H1 (cell line): ENCODE measurements around the gene TDRD12. TPM values are rescaled to one million over a fixed set of nuclear protein-coding genes. Genes with fewer than 3 reads are reported as not detected.

Source experiments
- CTCF ChIA-PET: fragments of 300-600 bp; sonication (Branson Sonifier 250); formaldehyde crosslinking; loops from one replicate; lab custom pipeline; 2021; ENCODE audit not compliant: partially characterized antibody; lab: Charles Lee
- POLR2A ChIA-PET: fragments of 300-600 bp; sonication (Branson Sonifier 250); formaldehyde crosslinking; loops from one replicate; lab custom pipeline; 2021; ENCODE audit warnings: inconsistent platforms; ENCODE audit not compliant: partially characterized antibody; lab: Charles Lee
- DNase-seq, 2 experiments: peaks; one replicate each; pipeline versions ENCODE4 v3.0.0 to v3.0.0-alpha.2; 2010 to 2022; ENCODE audit warnings: low spot score in 2 of 2, low read depth in 1 of 2, mixed read lengths in 1 of 2
- FAIRE-seq: peaks from 2 replicates; lab custom pipeline; 2011; peaks lifted over from hg19 to GRCh38; lab: Jason Lieb, UNC
- H2AFZ ChIP-seq: 2 replicates; pipeline ENCODE4 v1.8.1; 2012; ENCODE audit warnings: low read length, inconsistent platforms
- H2AK5ac ChIP-seq: 2 replicates; pipeline ENCODE4 v1.6.1; 2013; ENCODE audit warnings: low read depth, low read length
- H2BK120ac ChIP-seq: replicated peaks from 2 replicates; pipeline ENCODE3; 2013; ENCODE audit warnings: low read depth, low read length, inconsistent platforms
- H2BK12ac ChIP-seq: 2 replicates; pipeline ENCODE4 v1.6.1; 2013; ENCODE audit warnings: low read depth, low read length
- H2BK15ac ChIP-seq: 2 replicates; pipeline ENCODE4 v1.6.1; 2013; ENCODE audit warnings: low read length
- H2BK20ac ChIP-seq: 2 replicates; pipeline ENCODE4 v1.6.1; 2013; ENCODE audit warnings: low read length
- H2BK5ac ChIP-seq: 2 replicates; pipeline ENCODE4 v1.6.1; 2013; ENCODE audit warnings: low read depth, low read length
- H3K14ac ChIP-seq: 2 replicates; pipeline ENCODE4 v1.6.1; 2013; ENCODE audit warnings: inconsistent platforms; ENCODE audit not compliant: insufficient read length
- H3K18ac ChIP-seq: 2 replicates; pipeline ENCODE4 v1.6.1; 2013; ENCODE audit warnings: low read length; ENCODE audit errors: extremely low read depth
- H3K23ac ChIP-seq: 2 replicates; pipeline ENCODE4 v1.6.1; 2013; ENCODE audit warnings: inconsistent platforms; ENCODE audit not compliant: insufficient read length
- H3K23me2 ChIP-seq: 2 replicates; pipeline ENCODE4 v1.6.1; 2013; ENCODE audit warnings: low read depth, low read length
- H3K27ac ChIP-seq: 2 replicates; pipeline ENCODE4 v1.6.1; 2011; ENCODE audit warnings: low read depth, low read length, inconsistent platforms
- H3K27me3 ChIP-seq, 4 experiments: replicated peaks in 1 of 4; 1 replicate in 1 of 4; 2 replicates in 3 of 4; pipeline versions ENCODE4 v1.6.1 to v1.8.1; 2011 to 2013; ENCODE audit warnings: low read length in 3 of 4, mild to moderate bottlenecking in 3 of 4, inconsistent platforms in 2 of 4, mixed read lengths in 2 of 4, moderate library complexity in 1 of 4; ENCODE audit not compliant: control insufficient read depth in 3 of 4, insufficient read depth in 3 of 4; ENCODE audit errors: extremely low read depth in 1 of 4
- H3K36me3 ChIP-seq, 4 experiments: 2 replicates each; pipeline versions ENCODE4 v1.6.1 to v1.8.1; 2011 to 2013; ENCODE audit warnings: mild to moderate bottlenecking in 4 of 4, low read length in 3 of 4, moderate library complexity in 2 of 4, control low read depth in 1 of 4, inconsistent platforms in 1 of 4; ENCODE audit not compliant: insufficient read depth in 4 of 4, control insufficient read depth in 2 of 4
- H3K4ac ChIP-seq: replicated peaks from 2 replicates; pipeline ENCODE3; 2013; ENCODE audit warnings: low read length, low read depth, mixed read lengths, inconsistent platforms; ENCODE audit not compliant: insufficient read length
- H3K4me1 ChIP-seq, 4 experiments: replicated peaks in 1 of 4; 1 replicate in 1 of 4; 2 replicates in 3 of 4; pipeline versions ENCODE4 v1.6.1 to v1.8.1; 2011 to 2013; ENCODE audit warnings: low read length in 3 of 4, inconsistent platforms in 2 of 4, mixed read lengths in 1 of 4; ENCODE audit not compliant: insufficient read depth in 4 of 4, control insufficient read depth in 3 of 4
- H3K4me2 ChIP-seq, 2 experiments: 2 replicates each; pipeline versions ENCODE4 v1.6.1 to v1.8.1; 2011 to 2013; ENCODE audit warnings: low read depth in 2 of 2, low read length in 2 of 2, control low read depth in 1 of 2, inconsistent platforms in 1 of 2, mild to moderate bottlenecking in 1 of 2; ENCODE audit not compliant: insufficient read depth in 1 of 2
- H3K4me3 ChIP-seq, 4 experiments: fragments of 200-600, 300-600 bp in 1 of 4; sonication (generic), shearing (Covaris generic), sonication (Bioruptor Twin) in 1 of 4; 2 replicates each; pipeline versions ENCODE4 v1.5.1 to v1.8.1; 2011 to 2016; ENCODE audit warnings: low read length in 4 of 4, low read depth in 3 of 4, control low read depth in 2 of 4, inconsistent platforms in 2 of 4, mild to moderate bottlenecking in 2 of 4, mixed read lengths in 1 of 4, moderate library complexity in 1 of 4; ENCODE audit not compliant: insufficient read depth in 2 of 4; ENCODE audit errors: extremely low read depth in 1 of 4
- H3K56ac ChIP-seq: replicated peaks from 2 replicates; pipeline ENCODE3; 2013; ENCODE audit warnings: low read depth, mild to moderate bottlenecking, mixed read lengths, low read length, inconsistent platforms; ENCODE audit not compliant: insufficient read length
- H3K79me1 ChIP-seq: 2 replicates; pipeline ENCODE4 v1.6.1; 2013; ENCODE audit warnings: low read depth, low read length, control low read depth
- H3K79me2 ChIP-seq, 2 experiments: 2 replicates each; pipeline versions ENCODE4 v1.6.1 to v1.8.1; 2012 to 2013; ENCODE audit warnings: low read length in 2 of 2, mild to moderate bottlenecking in 2 of 2, inconsistent platforms in 1 of 2; ENCODE audit not compliant: insufficient read depth in 2 of 2, control insufficient read depth in 1 of 2
- H3K9ac ChIP-seq, 4 experiments: replicated peaks in 1 of 4; 1 replicate in 1 of 4; 2 replicates in 3 of 4; pipeline versions ENCODE4 v1.6.1 to v1.8.1; 2011 to 2013; ENCODE audit warnings: low read depth in 3 of 4, low read length in 3 of 4, control low read depth in 2 of 4, mild to moderate bottlenecking in 2 of 4, moderate library complexity in 2 of 4, inconsistent platforms in 1 of 4; ENCODE audit errors: extremely low read depth in 1 of 4
- H3K9me3 ChIP-seq, 2 experiments: 2 replicates each; pipeline versions ENCODE4 v1.6.1 to v1.8.1; 2012 to 2013; ENCODE audit warnings: mild to moderate bottlenecking in 2 of 2, moderate library complexity in 2 of 2, control low read depth in 1 of 2, inconsistent platforms in 1 of 2, low read depth in 1 of 2, low read length in 1 of 2, mixed read lengths in 1 of 2; ENCODE audit not compliant: insufficient read depth in 2 of 2
- H4K20me1 ChIP-seq, 2 experiments: replicated peaks in 1 of 2; 2 replicates each; pipeline versions ENCODE3 to v1.8.1; 2011 to 2013; ENCODE audit warnings: inconsistent platforms in 2 of 2, low read length in 2 of 2, mild to moderate bottlenecking in 1 of 2; ENCODE audit not compliant: insufficient read depth in 2 of 2, control insufficient read depth in 1 of 2
- H4K5ac ChIP-seq: 2 replicates; pipeline ENCODE4 v1.6.1; 2013; ENCODE audit warnings: low read length, low read depth, mixed read lengths, inconsistent platforms; ENCODE audit not compliant: insufficient read length
- H4K8ac ChIP-seq: 2 replicates; pipeline ENCODE4 v1.8.0; 2013; ENCODE audit warnings: mild to moderate bottlenecking, moderate library complexity, low read length, inconsistent platforms; ENCODE audit not compliant: insufficient read depth; ENCODE audit errors: extremely low read depth
- H4K91ac ChIP-seq: replicated peaks from 2 replicates; pipeline ENCODE3; 2013; ENCODE audit warnings: low read length, mixed read lengths, inconsistent platforms; ENCODE audit not compliant: insufficient read length
- MAFK ChIP-seq: IDR thresholded peaks from 2 replicates; pipeline ENCODE4 v1.6.1; 2012; ENCODE audit warnings: low read depth, mild to moderate bottlenecking, improper control_type of control experiment, low read length
- RAD21 ChIP-seq, 2 experiments: IDR thresholded peaks in 1 of 2; conservative IDR thresholded peaks in 1 of 2; 2 replicates each; pipeline ENCODE4 v1.6.1; 2011; ENCODE audit warnings: low read depth in 2 of 2, low read length in 2 of 2, improper control_type of control experiment in 1 of 2, inconsistent platforms in 1 of 2, mild to moderate bottlenecking in 1 of 2, moderate library complexity in 1 of 2
- WGBS, 2 experiments: shearing (Covaris generic) in 1 of 2; methylation state at CpG; one replicate each; pipeline versions ENCODE4 v1.1.6 to v1.1.7; 2013 to 2015; ENCODE audit warnings: low lambda C conversion rate in 2 of 2, mixed read lengths in 2 of 2, inconsistent platforms in 1 of 2, low coverage in 1 of 2, missing lambda C conversion rate in 1 of 2; ENCODE audit not compliant: insufficient replicate concordance in 2 of 2, insufficient coverage in 1 of 2, insufficient read length in 1 of 2; ENCODE audit errors: extremely low coverage in 1 of 2, missing lambda C conversion rate in 1 of 2; 5-methylcytosine and 5-hydroxymethylcytosine counted together
- polyA plus RNA-seq, 7 experiments: library from polyadenylated mRNA; depleted of rRNA in 3 of 7; stranded (reverse) in 5 of 7; unstranded in 2 of 7; fragments of >200 nt in 5 of 7; fragments of 200-250 nt in 2 of 7; gene quantifications; 1 replicate in 5 of 7; 2 replicates in 1 of 7; 4 replicates in 1 of 7; pipeline versions ENCODE4 v1.2.1 to v1.2.3, GENCODE V29; 2011 to 2013; ENCODE audit warnings: missing spikeins in 2 of 7, mixed read lengths in 2 of 7
- total RNA-seq: library from RNA; stranded (reverse); fragmentation: NEBNext Ultra II Directional; extraction: Animal tissue kit (Norgen Biotek cat#: 25700); gene quantifications from 2 replicates; pipeline ENCODE4 v1.2.1, GENCODE V29; 2021
- TF ChIP-seq, protein P1 (sequence below), 3 experiments: IDR thresholded peaks; 1 replicate in 2 of 3; 2 replicates in 1 of 3; pipeline versions ENCODE4 v1.5.1 to v1.6.1; 2011; ENCODE audit warnings: low read length in 3 of 3, mild to moderate bottlenecking in 3 of 3, inconsistent platforms in 2 of 3, low read depth in 1 of 3, moderate library complexity in 1 of 3; ENCODE audit not compliant: insufficient read depth in 1 of 3; ENCODE audit errors: control extremely low read depth in 1 of 3

The TDRD12 gene
- total and polyA plus RNA-seq, 2 of the 8 experiments (the other 6 are each of a cell fraction or from before 2014, with no cell fraction given): 0.39 to 0.88 TPM

DNA sequence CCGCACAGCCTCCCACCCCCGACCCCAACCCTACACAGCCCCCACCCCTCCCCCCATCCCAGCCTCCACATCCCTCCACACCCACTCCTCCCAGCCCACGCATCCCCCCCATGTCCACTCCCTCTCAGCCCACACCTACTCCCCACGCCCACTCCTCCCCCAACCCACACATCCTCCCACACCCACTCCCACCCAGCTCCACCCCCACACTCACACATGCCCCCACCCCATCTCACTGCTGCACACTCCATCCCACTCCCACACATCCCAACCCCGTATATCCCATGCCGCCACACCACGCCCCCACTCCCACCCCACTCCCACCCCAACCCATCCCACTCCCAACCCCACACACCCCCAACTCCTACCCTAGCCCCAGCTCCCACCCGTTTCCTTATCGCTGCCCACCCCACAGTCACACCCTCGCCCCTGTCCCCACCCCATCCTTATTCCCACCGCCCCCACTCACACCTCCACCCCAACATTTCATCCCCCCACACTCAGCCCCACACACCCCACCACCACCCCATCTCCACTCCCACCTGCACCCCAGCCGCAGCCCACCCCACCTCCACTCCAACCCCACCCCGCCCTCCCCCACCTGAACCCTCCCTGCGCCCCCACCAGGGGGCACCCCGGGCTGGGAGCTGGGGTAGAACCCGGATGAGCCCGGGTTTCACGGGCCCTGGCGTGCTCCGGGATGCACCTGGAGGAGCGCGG lies 809 bp downstream of the TDRD12 start:
- H2AK5ac ChIP-seq: no peak overlapping the region
- no peaks in the 10 kb centered on the region for H3K27me3 ChIP-seq
- H3K4me2 ChIP-seq: no peak overlapping the region
- 80% methylated on average over 3 of the region's 22 CpGs; no CpG with 5 or more reads in 1 of the 2 experiments for WGBS, 2 experiments
- H3K4me3 ChIP-seq: no peak overlapping the region
- no peak overlapping the region for H3K9ac ChIP-seq
- no peaks in the 10 kb centered on the region for H3K79me1 ChIP-seq
- no peak overlapping the region for H3K56ac ChIP-seq
- no peak overlapping the region for H3K23ac ChIP-seq
- no peak overlapping the region for H2BK15ac ChIP-seq
- H4K20me1 ChIP-seq: no peaks in the 10 kb centered on the region
- no peak overlapping the region for H2BK5ac ChIP-seq
- TF ChIP-seq, protein P1, sequence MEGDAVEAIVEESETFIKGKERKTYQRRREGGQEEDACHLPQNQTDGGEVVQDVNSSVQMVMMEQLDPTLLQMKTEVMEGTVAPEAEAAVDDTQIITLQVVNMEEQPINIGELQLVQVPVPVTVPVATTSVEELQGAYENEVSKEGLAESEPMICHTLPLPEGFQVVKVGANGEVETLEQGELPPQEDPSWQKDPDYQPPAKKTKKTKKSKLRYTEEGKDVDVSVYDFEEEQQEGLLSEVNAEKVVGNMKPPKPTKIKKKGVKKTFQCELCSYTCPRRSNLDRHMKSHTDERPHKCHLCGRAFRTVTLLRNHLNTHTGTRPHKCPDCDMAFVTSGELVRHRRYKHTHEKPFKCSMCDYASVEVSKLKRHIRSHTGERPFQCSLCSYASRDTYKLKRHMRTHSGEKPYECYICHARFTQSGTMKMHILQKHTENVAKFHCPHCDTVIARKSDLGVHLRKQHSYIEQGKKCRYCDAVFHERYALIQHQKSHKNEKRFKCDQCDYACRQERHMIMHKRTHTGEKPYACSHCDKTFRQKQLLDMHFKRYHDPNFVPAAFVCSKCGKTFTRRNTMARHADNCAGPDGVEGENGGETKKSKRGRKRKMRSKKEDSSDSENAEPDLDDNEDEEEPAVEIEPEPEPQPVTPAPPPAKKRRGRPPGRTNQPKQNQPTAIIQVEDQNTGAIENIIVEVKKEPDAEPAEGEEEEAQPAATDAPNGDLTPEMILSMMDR (IDR thresholded peaks at IDR 0.05; ENCODE audit: control extremely low read depth in 1 of 3, insufficient read depth in 1 of 3, low read depth in 1 of 3, low read length in 3 of 3): peak in 2 of 3 experiments; percentile 16 to 24; a peak in 1 of 4 replicates
- TF ChIP-seq RAD21 (IDR thresholded peaks at IDR 0.05 in 1 of 2, conservative IDR thresholded peaks at IDR 0.05 in 1 of 2; ENCODE audit: low read depth in 2 of 2, low read length in 2 of 2) (peak; percentile 32 to 55; a peak in 3 of 4 replicates), MAFK (no peak)
- no peak overlapping the region for H4K5ac ChIP-seq
- no peak overlapping the region for H4K8ac ChIP-seq
- no peak overlapping the region for H3K27ac ChIP-seq
- ChIA-PET POLR2A (no interaction called here), CTCF (interaction anchor here (0.6 to 1.0 kb wide), 3 partner anchors 12 to 84 kb away, joined by 3 to 4 read pairs (median 3); no protein-coding TSS in a partner anchor)
- H3K9me3 ChIP-seq: peaks cover 0 to 5% of the 10 kb centered on the region in 2 experiments; a peak in 1 of 4 replicates
- H2BK12ac ChIP-seq: no peak overlapping the region
- FAIRE-seq (no peak), DNase-seq (no peak)
- H3K79me2 ChIP-seq: no peaks in the 10 kb centered on the region
- H3K4me1 ChIP-seq: peaks cover 0 to 3% (median 1%) of the 10 kb centered on the region in 4 experiments; a peak in 2 of 7 replicates
- no peak overlapping the region for H3K18ac ChIP-seq
- H3K4ac ChIP-seq: no peak overlapping the region
- no peak overlapping the region for H2BK20ac ChIP-seq
- H4K91ac ChIP-seq: no peak overlapping the region
- no peak overlapping the region for H2BK120ac ChIP-seq
- no peaks in the 10 kb centered on the region for H3K36me3 ChIP-seq
- H3K14ac ChIP-seq: no peak overlapping the region
- H2AFZ ChIP-seq: no peak overlapping the region
- H3K23me2 ChIP-seq: peaks cover 1% of the 10 kb centered on the region; the same call in 1 of the 2 replicates
